CD4-positive, alpha-beta T cell (primary cell): ENCODE measurements around the gene CDC25A. TPM values are rescaled to one million over a fixed set of nuclear protein-coding genes. Genes with fewer than 3 reads are reported as not detected.

Experiments
- ATAC-seq: fragments of 200-7000 bp; cut with Tn5 transposase; one replicate; pipeline ENCODE4 v1.10.0; 2022; ENCODE audit warnings: mild to moderate bottlenecking; ENCODE audit not compliant: poor library complexity
- CTCF ChIA-PET: fragments of 350-600 bp; sonication (Branson Sonifier 250); formaldehyde crosslinking; loops from one replicate; lab custom pipeline; 2021; ENCODE audit warnings: antibody characterized with exemption, inconsistent platforms; lab: Charles Lee
- POLR2A ChIA-PET: fragments of 350-600 bp; sonication (Branson Sonifier 250); formaldehyde crosslinking; loops from one replicate; lab custom pipeline; 2021; ENCODE audit warnings: antibody characterized with exemption, inconsistent platforms; lab: Charles Lee
- DNase-seq, 14 experiments: peaks; one replicate each; pipeline ENCODE4 v3.0.0-alpha.2; 2013 to 2020; ENCODE audit warnings: mixed read lengths in 2 of 14
- H3K27ac ChIP-seq, 2 donors: one replicate each; pipeline versions ENCODE4 v1.5.1 to v1.7.0; 2013; ENCODE audit warnings: low read length in 2 of 2, low read depth in 1 of 2, mild to moderate bottlenecking in 1 of 2
- H3K27me3 ChIP-seq, 2 experiments: 1 replicate in 1 of 2; 2 replicates in 1 of 2; pipeline versions ENCODE4 v1.6.1 to v1.7.0; 2013; ENCODE audit warnings: low read length in 2 of 2, control low read depth in 1 of 2, mild to moderate bottlenecking in 1 of 2, moderate library complexity in 1 of 2; ENCODE audit not compliant: insufficient read depth in 2 of 2, control insufficient read depth in 1 of 2
- H3K36me3 ChIP-seq: one replicate; pipeline ENCODE4 v1.6.1; 2013; ENCODE audit warnings: low read length, control low read depth; ENCODE audit not compliant: insufficient read depth
- H3K4me1 ChIP-seq: one replicate; pipeline ENCODE4 v1.6.1; 2013; ENCODE audit warnings: low read length, control low read depth; ENCODE audit not compliant: insufficient read depth
- H3K4me3 ChIP-seq: one replicate; pipeline ENCODE4 v1.5.1; 2013; ENCODE audit warnings: mild to moderate bottlenecking, low read length, moderate library complexity
- H3K9me3 ChIP-seq, 2 experiments: 1 replicate in 1 of 2; 2 replicates in 1 of 2; pipeline versions ENCODE4 v1.6.1 to v1.7.0; 2013; ENCODE audit warnings: low read length in 2 of 2, mild to moderate bottlenecking in 2 of 2, control low read depth in 1 of 2, moderate library complexity in 1 of 2; ENCODE audit not compliant: control insufficient read depth in 1 of 2, insufficient read depth in 1 of 2
- H3K27ac Mint-ChIP-seq: one replicate; pipeline ENCODE4 v1.8.0; 2020; ENCODE audit warnings: mixed read lengths
- H3K27me3 Mint-ChIP-seq: one replicate; pipeline ENCODE4 v1.8.0; 2021; ENCODE audit warnings: mixed read lengths
- H3K36me3 Mint-ChIP-seq: one replicate; pipeline ENCODE4 v1.8.0; 2021; ENCODE audit warnings: low read depth, mixed read lengths
- H3K4me1 Mint-ChIP-seq: one replicate; pipeline ENCODE4 v1.8.0; 2021; ENCODE audit warnings: low read depth, mixed read lengths
- H3K4me3 Mint-ChIP-seq: one replicate; pipeline ENCODE4 v1.8.0; 2020; ENCODE audit warnings: mild to moderate bottlenecking, mixed read lengths
- H3K9me3 Mint-ChIP-seq: one replicate; pipeline ENCODE4 v1.8.0; 2020; ENCODE audit warnings: mixed read lengths
- CTCF ChIP-seq: fragments of 200-600 bp; IDR thresholded peaks from one replicate; pipeline ENCODE4 v1.8.0; 2022; ENCODE audit warnings: antibody characterized with exemption, mild to moderate bottlenecking
- intact Hi-C, 2 experiments: fragments of 100-400 bp; cut with DNase I in 1 of 2; cut with micrococcal nuclease in 1 of 2; formaldehyde crosslinking; loops; one replicate each; pipeline versions ENCODE4 v1.15.1 to v1.9.0; 2023 to 2025; cut with DNase I, micrococcal nuclease
- total RNA-seq, 174 experiments: library from RNA in 2 of 174; stranded (reverse) in 2 of 174; gene quantifications; one replicate each; pipeline ENCODE4 v1.2.3 and lab custom pipeline; 2021 to 2026

The CDC25A gene
- total RNA-seq, 2 experiments from 2014 or later: 0.14 TPM; not detected in 1

- Mint-ChIP-seq H3K4me1 (peaks cover 19% of the 10 kb centered on the region), H3K27me3 (peaks cover 13% of the 10 kb centered on the region), H3K4me3 (no peak overlapping the region), H3K27ac (no peak overlapping the region), H3K36me3 (no peaks in the 10 kb centered on the region), H3K9me3 (no peaks in the 10 kb centered on the region)
- ChIA-PET POLR2A (no interaction called here), CTCF (no interaction called here)
- H3K27ac ChIP-seq: no peak overlapping the region
- no peaks in the 10 kb centered on the region for H3K9me3 ChIP-seq
- no peak for TF ChIP-seq CTCF
- ATAC-seq (no peak), DNase-seq (no peak)
- H3K4me1 ChIP-seq: peaks cover 18% of the 10 kb centered on the region
- H3K4me3 ChIP-seq: no peak overlapping the region
- H3K27me3 ChIP-seq: peaks cover 0 to 9% of the 10 kb centered on the region in 2 experiments
- intact Hi-C loops: loop anchor here (2.0 to 5.0 kb wide), 2 partner anchors 106 to 246 kb away; no protein-coding TSS in a partner anchor
- no peaks in the 10 kb centered on the region for H3K36me3 ChIP-seq
These were observed 2.7 kb upstream of the CDC25A start for GRCh38 chr3:48190911-48191310.

GRCh38 chr3:48189321-48189720 lies 1.1 kb upstream of the CDC25A start:
- Histone ChIP-seq H3K36me3 (no peaks in the 10 kb centered on the region), H3K27me3 (peaks cover 0 to 9% of the 10 kb centered on the region in 2 experiments), H3K27ac (no peak overlapping the region), H3K4me3 (no peak overlapping the region), H3K9me3 (no peaks in the 10 kb centered on the region), H3K4me1 (peaks cover 18% of the 10 kb centered on the region)
- TF ChIP-seq CTCF: no peak
- POLR2A ChIA-PET: interaction anchor here (0.6 to 1.6 kb wide), 2 partner anchors 52 to 288 kb away, joined by 3 read pairs; partner anchors contain the start of gene ZNF589
- intact Hi-C loops: loop anchor here (1.0 to 10.0 kb wide), 5 partner anchors 51 to 367 kb away; partner anchors contain the start of genes NME6 (in 1 of the 2), PFKFB4 (in 1 of the 2) and ZNF589 (in 1 of the 2)
- no peak for DNase-seq
- H3K36me3 Mint-ChIP-seq: no peaks in the 10 kb centered on the region
- peaks cover 24% of the 10 kb centered on the region for H3K27me3 Mint-ChIP-seq
- no peaks in the 10 kb centered on the region for H3K9me3 Mint-ChIP-seq
- CTCF ChIA-PET: interaction anchor here (2.0 kb wide), 1 partner anchor 246 kb away, joined by 7 read pairs; no protein-coding TSS in a partner anchor
- H3K27ac Mint-ChIP-seq: no peak overlapping the region
- H3K4me3 Mint-ChIP-seq: peak overlapping the region; percentile 34
- no peak for ATAC-seq
- peaks cover 19% of the 10 kb centered on the region for H3K4me1 Mint-ChIP-seq

- DNase-seq (peak in 8 of 14 experiments; percentile 4 to 34 (median 16)), ATAC-seq (no peak)
- Histone ChIP-seq H3K27me3 (peaks cover 0 to 9% of the 10 kb centered on the region in 2 experiments), H3K9me3 (no peaks in the 10 kb centered on the region), H3K4me3 (peak overlapping the region; percentile 92), H3K4me1 (peaks cover 18% of the 10 kb centered on the region), H3K27ac (no peak overlapping the region), H3K36me3 (no peaks in the 10 kb centered on the region)
- ChIA-PET CTCF (interaction anchor here (0.8 to 2.0 kb wide), 5 partner anchors 53 to 370 kb away, joined by 3 to 8 read pairs (median 4); partner anchors contain the start of gene ZNF589), POLR2A (interaction anchor here (1.2 to 1.6 kb wide), 2 partner anchors 54 to 369 kb away, joined by 3 to 6 read pairs; partner anchors contain the start of genes PFKFB4 and ZNF589)
- no peak for TF ChIP-seq CTCF
- intact Hi-C loops: loop anchor here (2.0 to 10.0 kb wide), 4 partner anchors 57 to 369 kb away; partner anchors contain the start of genes NME6 (in 1 of the 2), PFKFB4 (in 1 of the 2) and ZNF589 (in 1 of the 2)
- Mint-ChIP-seq H3K36me3 (no peaks in the 10 kb centered on the region), H3K27me3 (peaks cover 29% of the 10 kb centered on the region), H3K27ac (no peak overlapping the region), H3K4me3 (peak overlapping the region; percentile 93), H3K9me3 (no peaks in the 10 kb centered on the region), H3K4me1 (peaks cover 19% of the 10 kb centered on the region)
These were observed 495 bp downstream of the CDC25A start for GRCh38 chr3:48187579-48188265.
